ENCODE measurements around the gene CACNB4.

CACNB4 gene

DNA sequence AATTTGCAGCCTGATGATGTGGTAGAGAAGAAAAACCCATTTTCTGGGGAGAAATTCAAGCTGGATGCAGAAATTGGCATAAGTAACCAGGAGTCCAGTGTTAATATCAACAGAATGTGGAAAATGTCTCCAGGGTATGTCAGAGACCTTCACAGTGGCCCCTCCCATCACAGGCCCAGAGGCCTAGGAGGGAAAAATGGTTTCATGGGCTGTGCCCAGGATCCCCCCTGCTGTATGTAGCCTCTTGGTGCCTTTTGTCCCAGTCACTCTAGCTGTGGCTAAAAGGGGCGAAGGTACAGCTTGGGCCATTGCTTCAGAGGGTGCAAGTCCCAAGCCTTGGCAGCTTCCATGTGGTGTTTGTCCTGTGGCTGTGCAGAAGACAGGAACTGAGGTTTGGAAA, 40.2 kb downstream of the CACNB4 start:
- in situ Hi-C loops (cut with HindIII; ENCODE audit: low pct_unique_long_range_greater_than_20kb, low sequenced_read_pairs) = no loop called here
- no peak for TF ChIP-seq JUND (IDR thresholded peaks at IDR 0.05; ENCODE audit: low read depth)
- no peak for DNase-seq (ENCODE audit: low read depth in 1 of 2, low spot score in 1 of 2)

DNA sequence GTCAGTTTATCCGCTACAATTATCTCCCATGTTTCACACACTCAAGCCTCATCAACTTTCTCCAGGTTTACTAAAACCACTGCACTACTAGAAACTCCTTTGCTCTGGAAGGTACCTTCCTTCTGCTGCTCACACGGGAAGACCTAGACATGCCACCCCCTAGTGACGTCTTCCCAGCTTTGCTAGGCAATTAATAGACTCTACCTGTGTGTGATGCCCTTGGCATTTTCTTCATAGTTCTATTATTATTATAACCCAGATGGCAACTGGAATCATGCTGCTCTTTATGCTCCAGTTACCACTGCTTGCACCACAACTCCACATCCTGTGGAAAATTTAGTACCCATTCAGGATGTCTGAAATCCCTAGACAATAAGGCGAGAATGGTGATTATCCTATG, 42.4 kb downstream of the CACNB4 start:
- no peak for DNase-seq (ENCODE audit: low read depth in 1 of 2, low spot score in 1 of 2)
- in situ Hi-C loops (cut with HindIII; ENCODE audit: low pct_unique_long_range_greater_than_20kb, low sequenced_read_pairs) = no loop called here
- TF ChIP-seq JUND (IDR thresholded peaks at IDR 0.05; ENCODE audit: low read depth) = no peak

DNA sequence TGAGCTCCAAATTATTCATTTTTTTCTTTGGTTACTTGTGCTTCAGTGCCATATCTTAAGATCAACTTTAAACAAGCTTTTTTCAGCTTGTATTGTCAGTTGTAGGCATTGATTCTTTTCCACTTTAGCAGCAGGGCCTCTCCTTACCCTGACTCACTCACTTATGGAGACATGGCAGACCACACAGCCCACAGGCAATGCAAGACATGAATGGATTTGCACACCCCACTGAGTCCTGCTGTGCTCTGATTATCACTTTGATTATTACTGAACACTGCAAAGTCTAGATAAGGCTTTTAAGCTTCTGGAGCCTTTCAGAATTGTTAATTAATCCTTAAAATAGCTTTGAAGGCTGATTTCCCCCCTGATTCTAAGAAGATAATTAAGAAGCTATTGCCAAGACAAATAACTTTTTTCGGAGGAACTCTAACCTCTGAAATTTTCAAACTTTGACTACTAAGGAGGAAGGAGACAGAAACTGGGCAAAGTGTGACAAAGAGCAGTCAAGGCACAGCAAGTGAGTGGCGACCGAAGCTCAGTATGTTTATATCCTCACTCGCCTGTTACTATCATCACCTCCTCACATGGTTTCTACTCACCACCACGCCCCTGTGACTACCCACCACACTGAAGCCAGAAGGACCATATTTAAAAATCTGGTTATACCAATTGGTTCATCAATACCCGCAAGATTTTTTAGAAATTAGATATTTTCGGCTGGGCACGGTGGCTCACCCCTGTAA, 43.3 kb downstream of the CACNB4 start:
- no peak for DNase-seq (ENCODE audit: low read depth in 1 of 2, low spot score in 1 of 2)
- in situ Hi-C loops (cut with HindIII; ENCODE audit: low pct_unique_long_range_greater_than_20kb, low sequenced_read_pairs) = no loop called here
- no peak for TF ChIP-seq JUND (IDR thresholded peaks at IDR 0.05; ENCODE audit: low read depth)

DNA sequence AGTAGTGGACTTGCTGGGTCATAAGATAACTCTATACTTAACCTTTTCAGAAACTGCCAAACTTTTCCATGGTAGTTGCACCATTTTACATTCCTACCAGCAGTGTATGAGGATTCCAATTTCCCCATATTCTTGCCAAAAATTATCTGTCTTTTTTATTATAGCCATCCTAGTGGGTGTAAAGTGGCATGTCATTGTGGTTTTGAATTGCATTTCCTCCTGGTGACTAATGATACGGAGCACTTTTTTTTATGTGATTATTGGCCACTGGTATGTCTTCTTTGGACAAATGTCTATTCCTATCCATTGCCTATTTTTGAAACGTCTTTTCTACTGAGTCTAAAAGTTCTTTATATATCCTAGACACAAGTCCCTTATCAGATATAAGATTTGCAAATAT, 44.3 kb downstream of the CACNB4 start:
- in situ Hi-C loops (cut with HindIII; ENCODE audit: low pct_unique_long_range_greater_than_20kb, low sequenced_read_pairs) = no loop called here
- TF ChIP-seq JUND (IDR thresholded peaks at IDR 0.05; ENCODE audit: low read depth) = no peak
- DNase-seq (ENCODE audit: low read depth in 1 of 2, low spot score in 1 of 2) = no peak

DNA sequence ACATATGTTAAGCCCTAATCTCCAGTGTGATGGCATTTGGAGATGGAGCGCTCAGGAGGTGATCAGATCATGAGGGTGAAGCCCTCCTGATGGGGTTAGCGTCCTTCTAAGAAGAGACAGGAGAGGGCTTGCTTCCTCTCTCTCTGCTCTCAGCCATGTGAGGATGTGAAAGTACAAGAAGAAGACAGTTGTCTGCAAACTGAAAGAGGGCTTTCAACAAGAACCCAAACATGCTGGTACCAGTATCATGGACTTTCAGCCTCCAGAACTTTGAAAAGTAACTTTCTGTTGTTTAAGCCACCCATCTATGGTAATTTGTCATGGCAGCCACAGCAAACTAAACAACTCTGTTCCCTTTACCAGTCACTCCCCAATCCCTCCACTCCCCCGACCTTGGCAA, 47.4 kb downstream of the CACNB4 start:
- in situ Hi-C loops (cut with HindIII; ENCODE audit: low pct_unique_long_range_greater_than_20kb, low sequenced_read_pairs) = no loop called here

DNA sequence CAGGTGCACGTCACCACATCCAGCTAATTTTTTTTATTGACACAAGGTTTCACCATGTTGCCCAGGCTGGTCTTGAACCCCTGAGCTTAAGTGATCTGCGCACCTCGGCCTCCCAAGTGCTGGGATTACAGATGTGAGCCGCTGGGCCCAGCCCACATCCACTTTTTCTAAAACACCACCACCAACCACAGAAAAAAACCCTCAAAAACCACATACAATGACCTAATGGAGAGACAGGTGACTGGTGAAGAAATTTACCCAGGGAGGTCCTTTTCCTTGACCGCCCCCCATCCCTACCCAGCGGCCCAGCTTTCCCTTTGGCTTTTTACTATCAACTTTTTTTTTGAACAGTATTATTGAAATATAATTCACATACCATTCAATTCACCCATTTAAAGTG, 47.9 kb downstream of the CACNB4 start:
- no peak for DNase-seq (ENCODE audit: low read depth in 1 of 2, low spot score in 1 of 2)

More for the DNA sequence above, 47.4 kb downstream of the CACNB4 start:
- DNase-seq (ENCODE audit: low read depth in 1 of 2, low spot score in 1 of 2) = no peak
- TF ChIP-seq JUND (IDR thresholded peaks at IDR 0.05; ENCODE audit: low read depth) = no peak

DNA sequence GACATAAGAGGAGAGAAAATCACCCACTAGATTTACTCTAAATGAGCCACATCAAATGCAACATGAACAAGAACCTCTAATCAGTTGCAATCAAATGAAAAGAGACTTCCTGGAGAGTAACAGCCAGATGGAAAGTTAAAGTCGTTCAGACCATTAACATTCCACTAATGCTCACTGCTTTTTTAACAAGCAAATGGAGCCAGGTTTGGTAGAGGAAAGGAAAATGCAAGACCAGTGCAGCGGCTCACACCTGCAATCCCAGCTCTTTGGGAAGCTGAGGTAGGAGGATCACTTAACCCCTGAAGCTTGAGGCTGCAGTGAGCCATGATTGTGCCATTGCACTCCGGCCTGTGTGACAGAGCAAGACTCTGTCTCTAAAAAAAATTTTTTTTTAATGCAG, 48.5 kb downstream of the CACNB4 start:
- no peak for DNase-seq (ENCODE audit: low read depth in 1 of 2, low spot score in 1 of 2)
- in situ Hi-C loops (cut with HindIII; ENCODE audit: low pct_unique_long_range_greater_than_20kb, low sequenced_read_pairs) = no loop called here

More for the DNA sequence above, 47.9 kb downstream of the CACNB4 start:
- in situ Hi-C loops (cut with HindIII; ENCODE audit: low pct_unique_long_range_greater_than_20kb, low sequenced_read_pairs) = no loop called here
- TF ChIP-seq JUND (IDR thresholded peaks at IDR 0.05; ENCODE audit: low read depth) = no peak

DNA sequence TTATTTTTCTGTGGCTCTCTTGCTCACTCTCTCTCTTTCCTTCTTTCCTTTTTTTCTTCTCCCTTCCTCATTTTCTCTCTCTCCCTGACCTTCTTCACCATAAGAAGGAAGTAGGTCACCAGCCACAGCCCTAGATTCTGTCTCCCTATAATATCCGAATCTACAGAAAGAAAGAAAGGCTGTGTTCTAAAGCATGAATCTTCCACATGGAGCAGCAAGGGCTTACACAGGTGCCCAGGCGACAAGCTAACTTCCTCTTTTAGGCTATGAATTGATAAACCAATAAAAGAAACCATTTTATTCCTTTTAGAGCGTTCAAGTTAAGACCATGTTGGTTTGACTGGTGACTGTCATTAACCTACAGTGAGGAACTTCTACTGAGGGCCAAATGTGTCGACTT, 49.3 kb downstream of the CACNB4 start:
- no peak for TF ChIP-seq JUND (IDR thresholded peaks at IDR 0.05; ENCODE audit: low read depth)
- in situ Hi-C loops (cut with HindIII; ENCODE audit: low pct_unique_long_range_greater_than_20kb, low sequenced_read_pairs) = no loop called here
- no peak for DNase-seq (ENCODE audit: low read depth in 1 of 2, low spot score in 1 of 2)

More for the DNA sequence above, 48.5 kb downstream of the CACNB4 start:
- TF ChIP-seq JUND (IDR thresholded peaks at IDR 0.05; ENCODE audit: low read depth) = no peak

DNA sequence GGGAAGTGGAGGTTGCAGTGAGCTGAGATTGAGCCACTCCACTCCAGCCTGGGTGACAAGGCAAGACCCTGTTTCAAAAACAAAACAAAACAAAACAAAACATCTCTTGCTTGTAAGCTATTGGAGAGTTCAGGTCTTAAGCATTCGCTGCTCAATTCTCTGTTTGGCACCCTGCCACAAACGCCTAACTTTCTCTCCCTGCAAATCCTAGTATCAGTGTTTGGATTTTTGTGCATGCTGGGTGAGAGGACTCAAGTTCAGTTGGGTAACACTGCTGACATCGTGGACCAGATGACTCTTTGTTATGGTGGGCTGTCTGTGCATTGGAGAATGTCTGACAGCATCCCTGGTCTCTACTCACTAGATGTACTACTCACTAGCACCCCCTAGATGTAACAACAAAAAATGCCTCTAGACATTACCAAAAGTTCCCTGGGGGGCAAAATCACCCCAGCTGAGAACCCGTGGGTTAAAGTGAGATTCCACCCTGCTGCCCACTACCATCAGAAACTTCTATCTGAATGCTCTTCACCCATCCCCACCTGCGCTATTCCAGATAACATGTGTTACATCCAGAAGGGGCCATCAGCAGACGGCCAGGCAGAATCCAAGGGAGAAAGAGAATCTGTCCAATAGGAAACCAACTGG, 50.9 kb downstream of the CACNB4 start:
- no peak for TF ChIP-seq JUND (IDR thresholded peaks at IDR 0.05; ENCODE audit: low read depth)

DNA sequence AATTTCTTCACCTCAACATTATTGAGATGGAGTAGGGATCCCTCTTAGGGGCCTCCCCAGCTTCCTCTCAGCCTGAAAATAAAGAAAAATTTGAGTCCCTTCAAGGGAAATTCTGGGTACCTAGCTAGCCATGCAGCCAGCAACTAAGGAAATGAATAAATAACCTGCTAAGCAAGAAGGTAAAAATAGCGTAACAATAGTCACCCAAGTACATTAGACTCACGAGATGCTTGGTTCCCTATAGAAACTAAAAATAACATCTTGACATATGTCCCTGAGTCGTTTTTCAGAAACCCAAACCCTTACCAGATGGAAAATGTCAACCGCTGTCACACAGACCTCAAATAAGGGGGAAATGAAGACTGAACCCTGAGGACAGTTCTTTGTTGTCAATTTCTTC, 51.9 kb downstream of the CACNB4 start:
- DNase-seq (ENCODE audit: low read depth in 1 of 2, low spot score in 1 of 2) = no peak
- no peak for TF ChIP-seq JUND (IDR thresholded peaks at IDR 0.05; ENCODE audit: low read depth)
- in situ Hi-C loops (cut with HindIII; ENCODE audit: low pct_unique_long_range_greater_than_20kb, low sequenced_read_pairs) = no loop called here

More for the DNA sequence above, 50.9 kb downstream of the CACNB4 start:
- in situ Hi-C loops (cut with HindIII; ENCODE audit: low pct_unique_long_range_greater_than_20kb, low sequenced_read_pairs) = no loop called here
- DNase-seq (ENCODE audit: low read depth in 1 of 2, low spot score in 1 of 2) = peak in 1 of 2 experiments; percentile 4

DNA sequence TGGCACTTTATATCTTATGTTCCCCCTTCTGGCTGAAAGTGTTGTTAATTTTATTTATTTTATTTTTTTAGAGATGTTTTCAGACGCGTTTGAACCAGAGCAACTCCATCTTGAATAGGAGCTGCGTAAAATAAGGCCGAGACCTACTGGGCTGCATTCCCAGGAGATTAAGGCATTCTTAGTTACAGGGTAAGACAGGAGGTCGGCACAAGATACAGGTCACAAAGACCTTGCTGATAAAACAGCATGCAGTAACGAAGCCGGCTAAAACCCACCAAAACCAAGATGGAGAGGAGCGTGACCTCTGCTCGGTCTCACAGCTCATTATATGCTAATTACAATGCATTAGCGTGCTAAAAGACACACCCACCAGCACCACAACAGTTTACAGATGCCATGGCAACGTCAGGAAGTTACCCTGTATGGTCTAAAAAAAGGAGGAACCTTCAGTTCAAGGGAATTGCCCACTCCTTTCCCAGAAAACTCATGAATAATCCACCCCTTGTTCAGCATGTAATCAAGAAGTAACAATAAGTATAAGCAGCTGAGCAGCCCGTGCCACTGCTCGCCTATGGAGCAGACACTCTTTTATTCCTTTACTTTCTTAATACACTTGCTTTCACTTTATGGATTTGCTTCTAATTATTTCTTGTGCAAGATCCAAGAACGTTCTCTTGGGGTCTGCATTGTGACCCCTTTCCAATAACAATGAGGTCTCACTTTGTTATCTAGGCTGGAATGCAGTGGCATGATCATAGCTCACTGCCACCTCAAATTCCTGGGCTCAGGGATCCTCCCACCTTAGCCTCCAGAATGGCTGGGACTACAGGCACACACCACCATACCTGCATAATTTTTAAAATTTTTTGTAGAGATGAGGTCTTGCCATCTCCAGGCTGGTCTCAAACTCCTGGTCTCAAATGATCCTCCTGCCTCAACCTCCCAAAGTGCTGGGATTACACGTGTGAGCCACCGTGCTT, 55.9 kb downstream of the CACNB4 start:
- TF ChIP-seq JUND (IDR thresholded peaks at IDR 0.05; ENCODE audit: low read depth) = no peak
- in situ Hi-C loops (cut with HindIII; ENCODE audit: low pct_unique_long_range_greater_than_20kb, low sequenced_read_pairs) = no loop called here
- DNase-seq (ENCODE audit: low read depth in 1 of 2, low spot score in 1 of 2) = no peak

DNA sequence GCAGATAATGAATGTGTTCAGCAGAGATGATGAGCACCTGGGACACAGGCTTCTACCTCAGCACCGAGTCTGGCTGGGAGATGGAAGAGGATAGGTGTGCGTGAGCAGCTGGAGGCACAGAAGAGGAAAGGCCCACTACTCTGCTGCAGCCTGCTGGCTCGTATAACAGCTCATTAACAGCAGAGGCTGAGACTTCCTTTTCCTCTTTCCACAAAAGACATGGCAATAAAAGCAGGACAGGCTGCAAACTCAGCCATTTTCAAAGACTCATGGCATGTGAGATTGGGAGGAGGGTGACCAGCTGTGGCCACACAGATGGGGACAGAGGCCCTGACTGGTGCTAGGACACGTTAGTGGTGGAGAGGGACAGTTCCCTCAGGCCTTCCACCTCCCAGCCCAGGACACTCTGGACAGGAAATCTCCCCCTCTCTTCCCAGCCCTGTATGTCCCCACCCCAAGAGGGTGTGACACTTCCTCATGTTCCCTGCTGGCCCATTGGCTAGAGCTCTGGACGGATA, 60.3 kb downstream of the CACNB4 start:
- DNase-seq (ENCODE audit: low read depth in 1 of 2, low spot score in 1 of 2) = no peak
- in situ Hi-C loops (cut with HindIII; ENCODE audit: low pct_unique_long_range_greater_than_20kb, low sequenced_read_pairs) = no loop called here
- no peak for TF ChIP-seq JUND (IDR thresholded peaks at IDR 0.05; ENCODE audit: low read depth)

Measured in T47D (cell line).